Measurements from ENCODE around the gene CYP3A5.
"Not testable (repeated sequence)": the region's sequence is repeated elsewhere in the genome, so short reads cannot be mapped to it uniquely, and the experiment has no call there.

The CYP3A5 gene

GRCh38 chr7:99679400-99680191, at the start of gene CYP3A5:
CYP3A5 (minus strand) TSS chr7:99679996; CDS start chr7:99679896, 100 bp downstream.
- no peak for DNase-seq (ENCODE audit: low read depth)

DNA sequence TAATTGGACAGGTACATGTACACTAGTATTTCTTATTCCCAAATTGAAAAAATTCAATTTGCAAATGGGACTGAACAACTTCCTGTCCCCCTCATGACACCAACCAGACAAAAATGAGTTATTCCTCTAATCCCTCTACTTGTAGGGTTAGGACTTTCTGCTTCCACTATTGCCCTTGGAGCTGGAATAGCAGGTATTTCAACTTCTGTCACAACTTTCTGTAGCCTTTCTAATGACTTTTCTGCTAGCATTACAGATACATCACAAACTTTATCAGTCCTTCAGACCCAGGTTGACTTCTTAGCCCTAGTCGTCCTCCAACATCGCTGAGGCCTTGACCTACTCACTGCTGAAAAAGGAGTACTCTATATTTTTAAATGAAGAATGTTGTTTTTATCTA, 48.8 kb upstream of the CYP3A5 start:
- no peak for DNase-seq (ENCODE audit: low read depth)

GRCh38 chr7:99723201-99723600, 43.4 kb upstream of the CYP3A5 start:
- DNase-seq (ENCODE audit: low read depth), result not testable (repeated sequence)

GRCh38 chr7:99720800-99721595, 41.2 kb upstream of the CYP3A5 start:
- no peak for DNase-seq (ENCODE audit: low read depth)

- no peak for DNase-seq (ENCODE audit: low read depth)
Measured at GRCh38 chr7:99719996-99720769, 40.4 kb upstream of the CYP3A5 start.

DNA sequence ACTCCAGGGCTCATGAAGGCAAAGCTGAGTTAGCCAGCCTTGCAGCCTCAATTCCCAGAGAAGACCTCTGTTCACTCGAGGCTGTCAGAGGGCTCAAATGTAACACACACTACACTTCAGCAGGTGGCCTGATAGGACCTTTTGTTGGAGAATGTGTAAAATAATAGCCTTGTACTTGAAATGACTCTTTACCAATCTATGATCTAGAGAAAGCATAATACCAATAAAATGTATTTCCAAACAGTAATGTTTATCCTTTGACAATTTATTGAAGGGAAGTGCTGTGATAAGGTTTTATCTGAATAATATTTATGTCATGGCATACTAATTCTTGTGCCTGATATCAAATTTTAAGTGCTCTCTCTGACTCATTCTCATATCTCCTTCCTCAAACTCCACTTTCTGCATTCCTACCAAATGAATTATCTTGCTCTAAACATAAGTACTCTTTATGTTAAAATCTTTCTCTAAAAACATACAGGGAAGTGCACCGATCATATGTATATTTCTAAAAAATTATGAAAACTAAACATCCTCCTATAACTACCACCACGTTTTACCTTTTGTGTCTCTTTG, 34.3 kb upstream of the CYP3A5 start:
- no peak for DNase-seq (ENCODE audit: low read depth)

DNA sequence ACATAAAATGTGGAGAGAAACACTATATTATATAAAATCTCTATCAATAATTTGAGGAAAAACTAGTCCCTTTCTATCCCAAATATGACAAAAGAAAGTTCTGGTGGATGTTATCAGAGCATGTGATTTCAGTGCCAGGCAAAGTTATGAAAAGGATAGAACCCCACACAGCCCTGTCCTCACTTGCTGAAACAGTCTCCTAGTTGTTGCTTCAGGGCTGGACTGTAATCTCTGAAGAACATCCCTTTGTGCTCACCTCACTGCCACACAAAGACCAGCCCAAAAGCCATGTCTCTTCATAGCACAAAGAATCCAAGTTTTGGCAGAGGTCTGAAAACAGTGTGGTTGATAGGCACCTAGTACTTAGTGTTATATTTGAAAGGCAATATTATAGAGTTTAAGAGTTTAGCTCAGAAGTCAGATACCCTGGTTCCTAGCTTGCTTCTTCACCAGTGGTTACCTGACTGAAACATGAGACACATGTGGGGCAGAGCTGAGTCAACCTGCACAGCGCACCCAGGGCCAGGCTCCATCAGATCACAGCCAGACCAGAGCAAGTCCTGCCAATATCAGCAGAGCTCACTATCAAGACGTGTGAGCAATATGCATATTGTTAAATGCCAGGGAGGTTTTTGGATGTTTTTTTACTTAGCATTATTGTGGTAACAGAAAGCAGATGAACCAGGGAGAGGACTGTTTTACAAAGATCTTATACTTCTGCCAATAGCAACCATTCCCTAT, 30.2 kb upstream of the CYP3A5 start:
- DNase-seq (ENCODE audit: low read depth), result no peak

DNA sequence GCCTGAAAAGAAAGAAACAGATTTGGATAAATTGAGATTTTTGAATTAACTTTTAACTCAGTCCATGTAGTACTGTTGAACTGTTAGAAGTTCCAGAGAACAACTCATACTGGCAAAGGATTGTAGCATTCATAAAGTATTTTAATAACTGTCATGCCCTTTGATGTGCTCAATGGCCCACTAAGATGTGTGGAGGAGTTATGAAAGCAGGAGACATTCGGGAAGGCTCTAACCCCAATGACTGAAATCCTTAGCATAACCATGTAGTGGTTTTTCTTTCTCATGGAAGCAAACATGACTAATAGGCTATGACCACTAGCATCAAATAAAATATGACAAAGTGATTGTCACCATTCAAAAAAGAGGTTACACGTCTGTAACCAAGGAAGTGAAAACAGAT, 29.5 kb upstream of the CYP3A5 start:
- DNase-seq (ENCODE audit: low read depth), result no peak

- DNase-seq (ENCODE audit: low read depth), result no peak
Measured at GRCh38 chr7:99707096-99707495, 27.3 kb upstream of the CYP3A5 start.

- DNase-seq (ENCODE audit: low read depth), result no peak
Measured at GRCh38 chr7:99699946-99700345, 20.1 kb upstream of the CYP3A5 start.

GRCh38 chr7:99698867-99699730, 19.3 kb upstream of the CYP3A5 start:
- DNase-seq (ENCODE audit: low read depth), result not testable (repeated sequence)

DNA sequence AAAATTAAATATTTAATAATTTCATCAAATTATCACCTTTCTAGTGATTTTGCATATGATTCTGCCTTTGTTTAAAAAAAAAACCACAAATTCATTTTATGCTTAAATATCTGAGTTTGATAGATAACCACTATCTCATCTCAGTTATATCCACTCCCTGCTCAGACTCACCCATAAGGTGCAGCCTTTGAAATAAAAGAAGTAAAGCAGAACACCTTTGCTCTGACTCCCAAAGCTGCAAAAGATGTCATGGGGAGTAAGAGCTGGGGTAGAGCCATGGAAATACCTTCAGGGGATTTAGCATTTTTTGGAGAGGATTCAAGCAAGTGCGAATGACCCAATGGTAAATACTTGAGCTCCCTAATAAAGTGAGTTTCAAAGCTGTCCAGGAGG, 15.1 kb upstream of the CYP3A5 start:
- no peak for DNase-seq (ENCODE audit: low read depth)

- DNase-seq (ENCODE audit: low read depth), result no peak
Measured at GRCh38 chr7:99694201-99694911, 14.6 kb upstream of the CYP3A5 start.

GRCh38 chr7:99693427-99694200, 13.8 kb upstream of the CYP3A5 start:
- DNase-seq (ENCODE audit: low read depth), result no peak

DNA sequence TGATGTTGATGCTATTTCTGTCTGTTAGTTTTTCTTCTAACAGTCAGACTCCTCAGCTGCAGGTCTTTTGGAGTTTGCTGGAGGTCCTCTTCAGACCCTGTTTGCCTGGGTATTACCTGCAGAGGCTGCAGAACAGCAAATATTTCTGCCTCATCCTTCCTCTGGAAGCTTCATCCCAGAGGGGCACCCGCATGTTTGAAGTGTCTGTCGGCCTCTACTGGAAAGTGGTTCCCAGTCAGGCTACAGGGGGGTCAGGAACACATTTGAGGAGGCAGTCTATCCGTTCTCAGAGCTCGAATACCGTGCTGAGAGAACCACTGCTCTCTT, 13.3 kb upstream of the CYP3A5 start:
- no peak for DNase-seq (ENCODE audit: low read depth)

DNA sequence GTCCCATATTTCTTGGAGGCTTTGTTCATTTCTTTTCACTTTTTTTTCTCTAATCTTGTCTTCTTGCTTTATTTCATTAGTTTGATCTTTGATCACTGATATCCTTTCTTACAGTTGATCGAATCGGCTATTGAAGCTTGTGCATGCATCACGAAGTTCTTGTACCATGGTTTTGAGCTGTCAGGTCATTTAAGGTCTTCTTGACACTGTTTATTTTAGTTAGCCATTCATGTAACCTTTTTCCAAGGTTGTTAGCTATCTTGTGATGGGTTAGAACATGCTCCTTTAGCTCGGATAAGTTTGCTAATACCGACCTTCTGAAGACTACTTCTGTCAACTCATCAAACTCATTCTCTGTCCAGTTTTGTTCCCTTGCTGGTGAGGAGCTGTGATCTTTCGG, 12.8 kb upstream of the CYP3A5 start:
- DNase-seq (ENCODE audit: low read depth), result not testable (repeated sequence)

DNA sequence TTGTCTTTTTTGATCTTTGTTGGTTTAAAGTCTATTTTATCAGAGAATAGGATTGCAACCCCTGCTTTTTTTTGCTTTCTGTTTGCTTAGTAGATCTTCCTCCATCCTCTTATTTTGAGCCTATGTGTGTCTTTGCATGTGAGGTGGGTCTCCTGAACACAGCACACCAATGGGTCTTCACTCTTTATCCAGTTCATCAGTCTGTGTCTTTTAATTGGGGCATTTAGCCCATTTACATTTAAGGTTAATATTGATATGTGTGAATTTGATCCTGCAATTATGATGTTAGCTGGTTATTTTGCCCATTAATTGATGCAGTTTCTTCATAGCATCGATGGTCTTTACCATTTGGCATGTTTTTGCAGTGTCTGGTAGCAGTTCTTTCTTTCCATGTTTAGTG, 11.9 kb upstream of the CYP3A5 start:
- not testable (repeated sequence) for DNase-seq (ENCODE audit: low read depth)

DNA sequence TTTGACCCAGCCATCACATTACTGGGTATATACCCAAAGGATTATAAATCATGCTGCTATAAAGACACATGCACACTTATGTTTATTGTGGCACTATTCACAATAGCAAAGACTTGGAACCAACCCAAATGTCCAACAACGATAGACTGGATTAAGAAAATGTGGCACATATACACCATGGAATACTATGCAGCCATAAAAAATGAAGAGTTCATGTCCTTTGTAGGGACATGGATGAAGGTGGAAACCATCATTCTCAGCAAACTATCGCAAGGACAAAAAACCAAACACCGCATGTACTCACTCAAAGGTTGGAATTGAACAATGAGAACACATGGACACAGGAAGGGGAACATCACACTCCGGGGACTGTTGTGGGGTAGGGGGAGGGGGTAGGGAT, 11.1 kb upstream of the CYP3A5 start:
- not testable (repeated sequence) for DNase-seq (ENCODE audit: low read depth)

All from stimulated activated CD8-positive, alpha-beta memory T cell treated with anti-CD3 and anti-CD28 coated beads, Interleukin-4, amount 100 ng/mL, for 24 hours (primary cell).